Ascending aorta (tissue), 2 donors: Measurements from ENCODE around the gene YJEFN3. TPM values are rescaled to one million over a fixed set of nuclear protein-coding genes. Genes with fewer than 3 reads are reported as not detected.

Source experiments
- DNase-seq, 2 donors: peaks; one replicate each; pipeline ENCODE4 v3.0.0-alpha.2; 2019; ENCODE audit warnings: low spot score in 2 of 2
- H3K27ac ChIP-seq, 2 donors: fragments of 200-600 bp; sonication (generic); one replicate each; pipeline ENCODE4 v1.5.1; 2016 to 2017; ENCODE audit warnings: mild to moderate bottlenecking in 1 of 2
- H3K27me3 ChIP-seq: fragments of 200-600 bp; sonication (generic); one replicate; pipeline ENCODE4 v1.5.1; 2017
- H3K36me3 ChIP-seq, 2 donors: fragments of 200-600 bp; sonication (generic); one replicate each; pipeline ENCODE4 v1.5.1; 2016
- H3K4me1 ChIP-seq, 2 donors: fragments of 200-600 bp; sonication (generic); one replicate each; pipeline ENCODE4 v1.5.1; 2016 to 2017; ENCODE audit warnings: mild to moderate bottlenecking in 1 of 2
- H3K4me3 ChIP-seq, 2 donors: fragments of 200-600 bp; sonication (generic); one replicate each; pipeline ENCODE4 v1.5.1; 2016 to 2017; ENCODE audit warnings: mild to moderate bottlenecking in 1 of 2
- H3K9me3 ChIP-seq, 2 donors: fragments of 200-600 bp; sonication (generic); one replicate each; pipeline ENCODE4 v1.5.1; 2016
- CTCF ChIP-seq, 3 experiments: fragments of 200-600 bp in 2 of 3; fragments of 450-650 bp in 1 of 3; sonication (generic) in 2 of 3; IDR thresholded peaks; one replicate each; pipeline ENCODE4 v1.5.1; 2016 to 2019; ENCODE audit warnings: antibody characterized with exemption in 3 of 3, mild to moderate bottlenecking in 1 of 3, moderate library complexity in 1 of 3
- intact Hi-C: fragments of 100-400 bp; cut with DNase I; formaldehyde crosslinking; loops from one replicate; pipeline ENCODE4 v1.15.1; 2023
- total RNA-seq: library from RNA; depleted of rRNA; stranded (reverse); fragments of >200 nt; gene quantifications from one replicate; pipeline ENCODE4 v1.1.0, GENCODE V29; 2016

Gene YJEFN3
- 3.5 TPM for total RNA-seq

GRCh38 chr19:19528721-19529490 is at the start of gene YJEFN3:
YJEFN3 (plus strand) TSS chr19:19528911; CDS start chr19:19528933, 22 bp downstream.
- DNase-seq = no peak
- no peak within 1 kb of the TSS for H3K27ac ChIP-seq
- no peak for TF ChIP-seq CTCF (IDR thresholded peaks at IDR 0.05)
- no peaks in the 10 kb centered on the region for H3K9me3 ChIP-seq
- peaks cover 27 to 31% of the 10 kb centered on the region in 2 donors for H3K36me3 ChIP-seq
- H3K27me3 ChIP-seq = no peaks in the 10 kb centered on the region
- peaks cover 0 to 2% of the 10 kb centered on the region in 2 donors for H3K4me1 ChIP-seq
- intact Hi-C loops = no loop called here
- H3K4me3 ChIP-seq = no peak within 1 kb of the TSS

GRCh38 chr19:19480688-19481087 is 48.0 kb upstream of the YJEFN3 start:
- Histone ChIP-seq H3K4me1 (no peaks in the 10 kb centered on the region), H3K27me3 (no peaks in the 10 kb centered on the region), H3K36me3 (peaks cover 0 to 2% of the 10 kb centered on the region in 2 donors), H3K27ac (no peak overlapping the region), H3K4me3 (no peak overlapping the region), H3K9me3 (no peaks in the 10 kb centered on the region)
- TF ChIP-seq CTCF (IDR thresholded peaks at IDR 0.05) = no peak
- intact Hi-C loops = loop anchor here (10.0 kb wide), 1 partner anchor 286 kb away; the partner anchor contains the start of genes BORCS8 and RFXANK
- DNase-seq = no peak

- intact Hi-C loops = loop anchor here (10.0 kb wide), 1 partner anchor 288 kb away; the partner anchor contains the start of genes BORCS8 and RFXANK
- DNase-seq = no peak
- Histone ChIP-seq H3K4me1 (peaks cover 1 to 5% of the 10 kb centered on the region in 2 donors), H3K4me3 (no peak overlapping the region), H3K27me3 (no peaks in the 10 kb centered on the region), H3K9me3 (no peaks in the 10 kb centered on the region), H3K27ac (no peak overlapping the region), H3K36me3 (peaks cover 0 to 2% of the 10 kb centered on the region in 2 donors)
- no peak for TF ChIP-seq CTCF (IDR thresholded peaks at IDR 0.05)
Measured at GRCh38 chr19:19482809-19483596, 45.7 kb upstream of the YJEFN3 start.

GRCh38 chr19:19485161-19485997 is 43.3 kb upstream of the YJEFN3 start:
- TF ChIP-seq CTCF (IDR thresholded peaks at IDR 0.05) = no peak
- Histone ChIP-seq H3K4me3 (no peak overlapping the region), H3K36me3 (no peaks in the 10 kb centered on the region), H3K4me1 (peaks cover 15 to 25% of the 10 kb centered on the region in 2 donors), H3K27ac (peak overlapping the region in 1 of 2 donors; percentile 4), H3K9me3 (no peaks in the 10 kb centered on the region), H3K27me3 (no peaks in the 10 kb centered on the region)
- intact Hi-C loops = loop anchor here (10.0 kb wide), 1 partner anchor 291 kb away; the partner anchor contains the start of genes BORCS8 and RFXANK
- no peak for DNase-seq

- Histone ChIP-seq H3K9me3 (no peaks in the 10 kb centered on the region), H3K36me3 (no peaks in the 10 kb centered on the region), H3K27me3 (no peaks in the 10 kb centered on the region), H3K4me3 (no peak overlapping the region), H3K4me1 (peaks cover 15 to 28% of the 10 kb centered on the region in 2 donors), H3K27ac (no peak overlapping the region)
- no peak for TF ChIP-seq CTCF (IDR thresholded peaks at IDR 0.05)
- no peak for DNase-seq
- intact Hi-C loops = loop anchor here (10.0 kb wide), 1 partner anchor 291 kb away; the partner anchor contains the start of genes BORCS8 and RFXANK
Measured at GRCh38 chr19:19485998-19486290, 42.8 kb upstream of the YJEFN3 start.
